NCI-H1694 (cell line): ENCODE data around the gene CRYBG2.
"Not testable (repeated sequence)": the region's sequence is repeated elsewhere in the genome, so short reads cannot be mapped to it uniquely, and the experiment has no call there.

Source experiments
- DNase-seq: peaks from one replicate; lab custom pipeline; 2025; lab: John Stamatoyannopoulos, UW

CRYBG2 gene

GRCh38 chr1:26318338-26319064 lies 35.4 kb downstream of the CRYBG2 start:
- DNase-seq: no peak

GRCh38 chr1:26317612-26318337 lies 36.2 kb downstream of the CRYBG2 start, which contains the start of gene CD52:
Gene CD52 (plus strand): TSS chr1:26317958. CDS start chr1:26318018, 60 bp downstream.
- no peak for DNase-seq

GRCh38 chr1:26317146-26317545 lies 36.8 kb downstream of the CRYBG2 start:
- DNase-seq: no peak

GRCh38 chr1:26315874-26316850 lies 37.8 kb downstream of the CRYBG2 start:
- DNase-seq: no peak

GRCh38 chr1:26314501-26314900 lies 39.4 kb downstream of the CRYBG2 start:
- DNase-seq: no peak

GRCh38 chr1:26307966-26308899 lies 45.7 kb downstream of the CRYBG2 start:
- not testable (repeated sequence) for DNase-seq

- no peak for DNase-seq
Observed at GRCh38 chr1:26307363-26307781, 46.6 kb downstream of the CRYBG2 start.

- DNase-seq: peak; percentile 83
Observed at GRCh38 chr1:26306290-26307229, 47.4 kb downstream of the CRYBG2 start, which contains the start of gene UBXN11. Gene UBXN11 (minus strand): TSS chr1:26306636. CDS start chr1:26302883, 3,753 bp downstream.

GRCh38 chr1:26305667-26306289 lies 48.2 kb downstream of the CRYBG2 start:
- DNase-seq: no peak

GRCh38 chr1:26302733-26303405 lies 51.1 kb downstream of the CRYBG2 start:
- DNase-seq: no peak

GRCh38 chr1:26300578-26301275 lies 53.2 kb downstream of the CRYBG2 start:
- no peak for DNase-seq

- DNase-seq: no peak
Observed at GRCh38 chr1:26297791-26298124, 56.2 kb downstream of the CRYBG2 start.

GRCh38 chr1:26297057-26297790 lies 56.7 kb downstream of the CRYBG2 start:
- DNase-seq: no peak

- DNase-seq: no peak
Observed at GRCh38 chr1:26296340-26297056, 57.4 kb downstream of the CRYBG2 start.

- no peak for DNase-seq
Observed at GRCh38 chr1:26295194-26296138, 58.5 kb downstream of the CRYBG2 start.
